Measurements from ENCODE around the gene CHP1. TPM values are rescaled to one million over a fixed set of nuclear protein-coding genes. Genes with fewer than 3 reads are reported as not detected.
"Not testable (repeated sequence)": the region's sequence is repeated elsewhere in the genome, so short reads cannot be mapped to it uniquely, and the experiment has no call there.

Gene CHP1
- total RNA-seq, 1 donor from 2014 or later: 175 TPM

- no peak for DNase-seq
- Histone ChIP-seq H3K4me1 (no peaks in the 10 kb centered on the region), H3K9me3 (no peaks in the 10 kb centered on the region), H3K27me3 (no peaks in the 10 kb centered on the region), H3K4me3 (no peak overlapping the region), H3K36me3 (no peaks in the 10 kb centered on the region), H3K27ac (no peak overlapping the region)
- ATAC-seq: no peak
- intact Hi-C loops (cut with DNase I): no loop called here
- no peak for TF ChIP-seq CTCF (IDR thresholded peaks at IDR 0.05)
Observed at GRCh38 chr15:41219381-41219780, 11.7 kb upstream of the CHP1 start.

GRCh38 chr15:41230345-41230649 is 771 bp upstream of the CHP1 start:
- ATAC-seq (no peak), DNase-seq (no peak)
- TF ChIP-seq CTCF (IDR thresholded peaks at IDR 0.05): no peak
- Histone ChIP-seq H3K36me3 (no peaks in the 10 kb centered on the region), H3K9me3 (no peaks in the 10 kb centered on the region), H3K27ac (peak overlapping the region; percentile 24), H3K27me3 (no peaks in the 10 kb centered on the region), H3K4me3 (peak overlapping the region; percentile 80), H3K4me1 (peaks cover 4% of the 10 kb centered on the region)
- intact Hi-C loops (cut with DNase I): no loop called here

- ATAC-seq (no peak), DNase-seq (no peak)
- H3K27me3 ChIP-seq: no peaks in the 10 kb centered on the region
- intact Hi-C loops (cut with DNase I): no loop called here
- H3K36me3 ChIP-seq: no peaks in the 10 kb centered on the region
- peak overlapping the region; percentile 80 for H3K4me3 ChIP-seq
- TF ChIP-seq CTCF (IDR thresholded peaks at IDR 0.05): no peak
- H3K27ac ChIP-seq: peak overlapping the region; percentile 85
- peaks cover 4% of the 10 kb centered on the region for H3K4me1 ChIP-seq
- no peaks in the 10 kb centered on the region for H3K9me3 ChIP-seq
Observed at GRCh38 chr15:41231422-41232226, 556 bp downstream of the CHP1 start.

- H3K36me3 ChIP-seq: no peaks in the 10 kb centered on the region
- no peak for TF ChIP-seq CTCF (IDR thresholded peaks at IDR 0.05)
- no peak overlapping the region for H3K4me3 ChIP-seq
- H3K4me1 ChIP-seq: peaks cover 4% of the 10 kb centered on the region
- no peak overlapping the region for H3K27ac ChIP-seq
- intact Hi-C loops (cut with DNase I): no loop called here
- H3K27me3 ChIP-seq: no peaks in the 10 kb centered on the region
- H3K9me3 ChIP-seq: no peaks in the 10 kb centered on the region
- no peak for ATAC-seq
- DNase-seq: no peak
Observed at GRCh38 chr15:41233367-41233771, 2.3 kb downstream of the CHP1 start.

GRCh38 chr15:41235228-41235627 is 4.2 kb downstream of the CHP1 start:
- H3K9me3 ChIP-seq: not testable (repeated sequence)

GRCh38 chr15:41235929-41236328 is 4.9 kb downstream of the CHP1 start:
- no peak for TF ChIP-seq CTCF (IDR thresholded peaks at IDR 0.05)
- intact Hi-C loops (cut with DNase I): no loop called here
- DNase-seq: no peak

More at GRCh38 chr15:41235228-41235627, 4.2 kb downstream of the CHP1 start:
- intact Hi-C loops (cut with DNase I); ATAC-seq; H3K4me3 ChIP-seq; H3K4me1 ChIP-seq; H3K27ac ChIP-seq; DNase-seq; H3K36me3 ChIP-seq; H3K27me3 ChIP-seq: not testable (repeated sequence)

More at GRCh38 chr15:41235929-41236328, 4.9 kb downstream of the CHP1 start:
- ATAC-seq: no peak
- H3K27me3 ChIP-seq: no peaks in the 10 kb centered on the region
- H3K4me3 ChIP-seq: no peak overlapping the region
- H3K27ac ChIP-seq: no peak overlapping the region
- H3K36me3 ChIP-seq: peaks cover under 1% of the 10 kb centered on the region
- H3K9me3 ChIP-seq: no peaks in the 10 kb centered on the region
- H3K4me1 ChIP-seq: peaks cover 4% of the 10 kb centered on the region

Data from upper lobe of right lung (tissue), 1 donor.